Chondrocyte (in vitro differentiated cells): ENCODE results near the gene OR2S2. TPM values are rescaled to one million over a fixed set of nuclear protein-coding genes. Genes with fewer than 3 reads are reported as not detected.

ENCODE experiments used
- DNase-seq: peaks from one replicate; pipeline ENCODE4 v3.0.0; 2021; ENCODE audit warnings: mixed read lengths, low spot score
- H3K27ac Mint-ChIP-seq: one replicate; pipeline ENCODE4 v1.8.0; 2021; ENCODE audit warnings: mild to moderate bottlenecking, moderate library complexity, mixed read lengths; ENCODE audit not compliant: unreplicated experiment
- H3K27me3 Mint-ChIP-seq: 2 replicates; pipeline ENCODE4 v1.8.0; 2021; ENCODE audit warnings: low read depth, mixed read lengths
- H3K36me3 Mint-ChIP-seq: 2 replicates; pipeline ENCODE4 v1.8.0; 2021; ENCODE audit warnings: low read depth, mixed read lengths
- H3K4me1 Mint-ChIP-seq: 2 replicates; pipeline ENCODE4 v1.8.0; 2021; ENCODE audit warnings: low read depth, mild to moderate bottlenecking, mixed read lengths
- H3K4me3 Mint-ChIP-seq: one replicate; pipeline ENCODE4 v1.8.0; 2021; ENCODE audit warnings: mild to moderate bottlenecking, moderate library complexity, mixed read lengths; ENCODE audit not compliant: unreplicated experiment
- H3K9me3 Mint-ChIP-seq: 2 replicates; pipeline ENCODE4 v1.8.0; 2021; ENCODE audit warnings: low read depth, mixed read lengths
- CTCF ChIP-seq: fragments of 200-600 bp; sonication (generic); IDR thresholded peaks from 2 replicates; pipeline ENCODE4 v1.5.0; 2021; ENCODE audit warnings: antibody characterized with exemption, mild to moderate bottlenecking, moderate library complexity
- total RNA-seq: library from RNA; stranded (reverse); gene quantifications from 3 replicates; pipeline ENCODE4 v1.2.1, GENCODE V29; 2021

The OR2S2 gene
- total RNA-seq, 1 donor from 2014 or later, result not detected

- peaks cover 86% of the 10 kb centered on the region for H3K4me1 Mint-ChIP-seq
- peak overlapping the region; percentile 97 for H3K27ac Mint-ChIP-seq
- TF ChIP-seq CTCF, result no peak
- no peaks in the 10 kb centered on the region for H3K9me3 Mint-ChIP-seq
- peak overlapping the region; percentile 60 for H3K4me3 Mint-ChIP-seq
- no peaks in the 10 kb centered on the region for H3K27me3 Mint-ChIP-seq
- no peak for DNase-seq
- no peaks in the 10 kb centered on the region for H3K36me3 Mint-ChIP-seq
Observed at GRCh38 chr9:35907711-35908503, 50.0 kb downstream of the OR2S2 start.

Other genes with a start within 250 kb of the OR2S2 start
- gene TLN1, start 226.0 kb downstream of the OR2S2 start, total RNA-seq, result 490 to 684 TPM (median 655 TPM) in 3 replicates
- 55.5 to 63.4 TPM (median 56.7 TPM) in 3 replicates for gene CREB3, start 225.5 kb downstream of the OR2S2 start, total RNA-seq
- 50.9 to 52.1 TPM (median 51.6 TPM) in 3 replicates for gene GBA2, start 208.9 kb downstream of the OR2S2 start, total RNA-seq
- gene RGP1, start 208.9 kb downstream of the OR2S2 start, total RNA-seq, result 27.7 to 28.6 TPM (median 27.9 TPM) in 3 replicates
- not detected in 3 replicates for gene MSMP, start 203.9 kb downstream of the OR2S2 start, total RNA-seq
- gene NPR2, start 166.6 kb downstream of the OR2S2 start, total RNA-seq, result 38.3 to 46.2 TPM (median 40.2 TPM) in 3 replicates
- 0.30 to 3.3 TPM (median 0.82 TPM) in 3 replicates for gene SPAG8, start 145.9 kb downstream of the OR2S2 start, total RNA-seq
- gene HINT2, start 143.1 kb downstream of the OR2S2 start, total RNA-seq, result 30.3 to 32.8 TPM (median 32.0 TPM) in 3 replicates
- gene FAM221B, start 129.4 kb downstream of the OR2S2 start, total RNA-seq, result not detected in 3 replicates
- gene TMEM8B, start 128.9 kb downstream of the OR2S2 start, total RNA-seq, result 17.4 to 18.2 TPM (median 18.1 TPM) in 3 replicates
- not detected in 3 replicates for gene OR13J1, start 87.8 kb downstream of the OR2S2 start, total RNA-seq
- 7.2 to 16.6 TPM (median 7.8 TPM) in 3 replicates for gene HRCT1, start 52.0 kb downstream of the OR2S2 start, total RNA-seq
- 0.70 to 1.3 TPM (median 0.77 TPM) in 3 replicates for gene SPAAR, start 48.7 kb downstream of the OR2S2 start, total RNA-seq
- 33.5 to 66.6 TPM (median 33.5 TPM) in 3 replicates for gene RECK, start 78.8 kb upstream of the OR2S2 start, total RNA-seq
- gene GLIPR2, start 178.6 kb upstream of the OR2S2 start, total RNA-seq, result 101 to 110 TPM (median 102 TPM) in 3 replicates
- gene CCIN, start 211.2 kb upstream of the OR2S2 start, total RNA-seq, result 2.4 to 2.7 TPM (median 2.4 TPM) in 3 replicates
- gene CLTA, start 232.8 kb upstream of the OR2S2 start, total RNA-seq, result 200 to 243 TPM (median 240 TPM) in 3 replicates